Left hindlimb (tissue), 1 donor: ENCODE results near the gene CCDC6.
"Not testable (repeated sequence)": the region's sequence is repeated elsewhere in the genome, so short reads cannot be mapped to it uniquely, and the experiment has no call there.

ENCODE experiments used
- DNase-seq: peaks from one replicate; pipeline ENCODE4 v3.0.0-alpha.2; 2018

CCDC6 gene

GRCh38 chr10:59750155-59750945, 156.0 kb downstream of the CCDC6 start:
- DNase-seq, result no peak

GRCh38 chr10:59748834-59749233, 157.5 kb downstream of the CCDC6 start:
- no peak for DNase-seq

GRCh38 chr10:59745163-59745650, 161.1 kb downstream of the CCDC6 start:
- DNase-seq, result no peak

GRCh38 chr10:59744762-59745161, 161.6 kb downstream of the CCDC6 start:
- DNase-seq, result not testable (repeated sequence)

- DNase-seq, result not testable (repeated sequence)
These were observed 162.2 kb downstream of the CCDC6 start for GRCh38 chr10:59744156-59744555.

DNA sequence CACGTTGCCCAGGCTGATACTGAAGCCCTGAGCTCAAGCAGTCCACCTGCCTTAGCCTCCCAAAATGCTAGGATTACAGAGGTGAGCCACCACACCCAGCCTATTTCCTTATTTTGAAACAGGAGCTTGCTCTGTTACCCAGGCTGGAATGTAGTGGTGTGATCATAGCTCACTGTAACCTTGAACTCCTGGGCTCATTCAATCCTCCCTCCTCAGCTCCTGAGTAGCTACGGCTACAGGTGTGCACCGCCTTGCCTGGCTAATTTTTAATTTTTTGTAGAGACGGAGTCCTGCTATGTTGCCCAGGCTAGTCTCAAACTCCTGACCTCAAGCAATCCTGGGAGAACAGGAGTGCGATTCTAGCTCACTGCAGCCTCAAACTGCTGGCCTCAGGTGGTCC, 164.8 kb downstream of the CCDC6 start:
- DNase-seq, result no peak

DNA sequence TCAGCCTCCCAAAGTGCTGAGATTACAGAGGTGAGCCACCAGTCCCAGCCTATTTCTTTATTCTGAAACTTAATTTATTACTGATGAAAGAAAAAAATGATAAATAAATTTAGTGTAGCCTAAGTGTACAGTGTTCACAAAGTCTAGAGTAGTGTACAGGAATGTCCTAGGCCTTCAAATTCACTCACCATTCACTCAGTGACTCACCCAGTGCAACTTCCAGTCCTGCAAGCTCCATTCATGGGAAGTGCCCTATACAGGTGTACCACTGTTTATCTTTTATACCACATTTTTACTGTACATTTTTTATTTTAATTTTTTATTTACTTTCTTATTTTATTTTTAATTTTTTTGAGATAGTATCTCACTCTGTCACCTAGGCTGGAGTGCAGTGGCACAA, 165.3 kb downstream of the CCDC6 start:
- DNase-seq, result no peak
